HFF-Myc (cell line): ENCODE measurements around the gene DMD.
"Not testable (repeated sequence)": the region's sequence is repeated elsewhere in the genome, so short reads cannot be mapped to it uniquely, and the experiment has no call there.

ENCODE experiments used
- DNase-seq: peaks from one replicate; pipeline ENCODE4 v3.0.0-alpha.2; 2011; ENCODE audit warnings: low read depth; ENCODE audit errors: extremely low read depth
- H3K4me3 ChIP-seq: replicated peaks from 2 replicates; pipeline ENCODE4 v1.5.1; 2011; ENCODE audit warnings: low read depth, mild to moderate bottlenecking, control low read depth, low read length
- TF ChIP-seq, protein P1 (sequence below): IDR thresholded peaks from 2 replicates; pipeline ENCODE4 v1.5.1; 2012; ENCODE audit warnings: mild to moderate bottlenecking, low read depth, low read length, control low read depth; ENCODE audit errors: missing control alignments

Gene DMD

DNA sequence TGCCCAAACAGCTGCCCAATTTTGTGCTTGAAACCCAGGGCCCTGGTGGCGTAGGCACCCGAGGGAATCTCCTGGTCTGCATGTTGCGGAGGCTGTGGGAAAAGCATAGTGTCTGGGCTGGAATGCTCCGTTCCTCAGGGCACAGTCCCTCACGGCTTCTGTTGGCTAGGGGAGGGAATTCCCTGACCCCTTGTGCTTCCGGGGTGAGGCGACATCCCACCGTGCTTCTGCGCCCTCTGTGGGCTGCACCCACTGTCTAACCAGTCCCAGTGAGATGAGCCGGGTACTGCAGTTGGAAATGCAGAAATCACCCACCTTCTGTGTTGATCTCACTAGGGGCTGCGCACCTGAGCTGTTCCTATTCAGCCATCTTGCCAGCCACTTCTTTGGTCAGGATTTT lies 1740.1 kb downstream of the DMD start:
- no peak overlapping the region for H3K4me3 ChIP-seq
- TF ChIP-seq, protein P1, sequence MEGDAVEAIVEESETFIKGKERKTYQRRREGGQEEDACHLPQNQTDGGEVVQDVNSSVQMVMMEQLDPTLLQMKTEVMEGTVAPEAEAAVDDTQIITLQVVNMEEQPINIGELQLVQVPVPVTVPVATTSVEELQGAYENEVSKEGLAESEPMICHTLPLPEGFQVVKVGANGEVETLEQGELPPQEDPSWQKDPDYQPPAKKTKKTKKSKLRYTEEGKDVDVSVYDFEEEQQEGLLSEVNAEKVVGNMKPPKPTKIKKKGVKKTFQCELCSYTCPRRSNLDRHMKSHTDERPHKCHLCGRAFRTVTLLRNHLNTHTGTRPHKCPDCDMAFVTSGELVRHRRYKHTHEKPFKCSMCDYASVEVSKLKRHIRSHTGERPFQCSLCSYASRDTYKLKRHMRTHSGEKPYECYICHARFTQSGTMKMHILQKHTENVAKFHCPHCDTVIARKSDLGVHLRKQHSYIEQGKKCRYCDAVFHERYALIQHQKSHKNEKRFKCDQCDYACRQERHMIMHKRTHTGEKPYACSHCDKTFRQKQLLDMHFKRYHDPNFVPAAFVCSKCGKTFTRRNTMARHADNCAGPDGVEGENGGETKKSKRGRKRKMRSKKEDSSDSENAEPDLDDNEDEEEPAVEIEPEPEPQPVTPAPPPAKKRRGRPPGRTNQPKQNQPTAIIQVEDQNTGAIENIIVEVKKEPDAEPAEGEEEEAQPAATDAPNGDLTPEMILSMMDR: no peak
- no peak for DNase-seq

DNA sequence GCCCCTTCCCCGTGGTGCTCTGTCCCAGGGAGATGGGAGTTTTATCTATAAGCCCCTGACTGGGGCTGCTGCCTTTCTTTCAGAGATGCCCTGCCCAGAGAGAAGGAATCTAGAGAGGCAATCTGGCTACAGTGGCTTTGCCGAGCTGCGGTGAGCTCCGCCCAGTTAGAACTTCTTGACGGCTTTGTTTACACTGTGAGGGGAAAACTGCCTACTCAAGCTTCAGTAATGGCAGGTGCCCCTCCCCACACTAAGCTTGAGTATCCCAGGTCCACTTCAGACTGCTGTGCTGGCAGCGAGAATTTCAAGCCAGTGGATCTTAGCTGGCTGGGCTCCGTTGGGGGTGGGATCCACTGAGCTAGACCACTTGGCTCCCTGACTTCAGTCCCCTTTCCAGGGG lies 1740.6 kb downstream of the DMD start:
- DNase-seq, H3K4me3 ChIP-seq: not testable (repeated sequence)

DNA sequence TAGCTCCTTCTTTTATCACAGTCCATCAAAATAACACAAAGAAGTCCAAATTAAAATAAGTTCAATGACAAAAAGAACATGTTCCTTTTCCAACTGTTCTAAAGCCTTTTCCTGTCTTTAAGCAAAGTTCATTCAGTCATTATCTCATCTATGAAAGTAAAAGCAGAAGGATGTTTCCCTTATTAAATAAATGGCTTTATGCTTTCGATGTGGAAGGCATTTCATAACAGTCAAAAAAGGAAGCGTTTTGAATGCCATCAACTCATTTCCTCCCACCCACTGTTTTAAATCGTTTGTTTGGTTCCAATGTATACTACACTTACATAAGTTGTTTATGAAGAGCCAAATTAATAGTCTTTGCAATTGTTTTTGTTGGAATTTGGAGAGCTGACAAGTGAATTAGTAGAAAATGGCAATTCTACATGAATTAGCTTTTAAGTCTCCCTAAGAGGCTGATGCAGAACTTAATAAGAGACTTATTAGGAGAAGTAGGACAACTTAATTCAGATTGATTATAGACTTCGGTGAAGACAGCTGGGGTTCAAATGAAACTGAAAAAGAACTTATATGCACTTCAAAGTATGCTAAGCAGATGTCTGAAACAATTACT lies 1746.9 kb downstream of the DMD start:
- no peak for DNase-seq
- TF ChIP-seq, protein P1: no peak
- no peak overlapping the region for H3K4me3 ChIP-seq

DNA sequence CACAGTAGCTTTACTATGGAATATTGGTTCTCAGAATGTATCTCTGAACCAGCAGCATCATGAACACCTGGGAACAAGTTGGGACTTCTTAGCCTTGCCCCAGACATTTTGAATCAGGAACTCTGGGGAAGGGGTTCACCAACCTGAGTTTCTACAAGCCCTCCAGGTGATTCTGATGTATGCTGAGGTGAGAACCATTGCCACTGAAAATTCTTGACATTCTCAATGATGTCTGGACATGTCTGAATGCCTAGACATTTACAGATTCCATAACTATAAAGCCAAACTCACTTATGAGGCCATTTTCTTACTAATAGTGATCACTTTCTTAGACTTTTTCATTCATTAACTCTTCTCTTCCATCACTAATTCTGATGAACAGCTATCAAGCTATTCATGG lies 1750.1 kb downstream of the DMD start:
- TF ChIP-seq, protein P1: no peak
- DNase-seq: no peak
- no peak overlapping the region for H3K4me3 ChIP-seq

DNA sequence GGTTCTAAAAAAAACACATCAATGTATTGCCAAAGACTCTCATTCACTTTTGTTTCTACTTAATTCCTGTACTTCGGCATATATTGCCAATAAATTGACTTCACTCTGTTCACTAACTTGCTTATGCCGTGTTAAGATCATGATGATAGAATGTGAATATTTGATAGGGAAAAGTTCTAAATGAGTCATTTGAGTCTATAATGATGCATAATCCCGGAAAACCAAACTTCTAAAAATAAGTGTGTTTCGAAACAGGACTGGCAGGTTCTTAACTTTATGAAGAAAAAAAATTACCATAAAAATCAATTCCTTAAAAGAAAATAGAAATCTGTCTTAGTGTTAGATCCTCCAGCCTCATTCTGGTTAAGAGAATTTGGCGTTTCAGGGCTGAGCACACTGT lies 1752.0 kb downstream of the DMD start:
- H3K4me3 ChIP-seq: no peak overlapping the region
- TF ChIP-seq, protein P1: no peak
- DNase-seq: no peak

DNA sequence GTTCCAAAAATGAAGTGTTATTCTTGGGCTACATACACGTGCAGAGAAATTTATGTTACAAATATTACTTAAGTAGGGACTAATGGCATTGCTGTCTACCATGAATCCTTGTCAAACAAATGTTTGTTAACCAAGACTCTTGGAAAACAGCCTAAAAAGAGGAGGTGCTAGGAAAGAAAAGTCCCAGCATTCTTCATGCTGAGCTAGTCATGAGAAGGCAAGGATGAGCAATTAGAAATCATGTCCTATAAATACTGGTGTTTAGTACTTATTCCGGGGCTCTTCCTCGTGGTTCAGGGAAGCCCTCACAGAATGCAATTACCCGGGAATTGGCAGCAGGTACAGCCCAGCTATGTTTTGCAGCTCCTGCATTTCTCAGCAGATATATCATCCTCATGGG lies 1761.4 kb downstream of the DMD start:
- no peak for DNase-seq
- no peak overlapping the region for H3K4me3 ChIP-seq
- TF ChIP-seq, protein P1: no peak

DNA sequence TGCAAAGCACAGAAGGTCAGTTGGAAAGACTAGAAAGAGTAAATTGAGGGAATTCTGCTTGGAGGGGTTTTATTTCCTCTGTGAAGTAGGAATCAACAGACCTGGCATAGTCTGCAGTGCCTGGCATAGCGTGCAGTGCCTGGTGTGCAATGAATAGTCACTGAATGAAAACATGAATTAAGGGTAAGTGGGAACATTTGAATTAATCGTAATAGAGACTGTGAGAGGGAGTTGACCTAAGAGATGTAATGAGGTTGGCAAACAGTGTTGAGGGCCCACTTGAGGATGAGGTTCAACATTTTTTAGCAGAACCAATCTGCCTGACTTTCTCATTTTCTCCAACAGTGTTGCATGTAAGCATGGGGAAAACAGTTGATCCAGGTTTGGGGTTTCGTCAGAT lies 1762.3 kb downstream of the DMD start:
- TF ChIP-seq, protein P1: no peak
- no peak overlapping the region for H3K4me3 ChIP-seq
- no peak for DNase-seq
